Aorta (tissue), 5 donors: Measurements from ENCODE around the gene MTX3. TPM values are rescaled to one million over a fixed set of nuclear protein-coding genes. Genes with fewer than 3 reads are reported as not detected.

Experiments used
- ATAC-seq: fragments of 200-7000 bp; cut with Tn5 transposase; one replicate; pipeline ENCODE4 v1.9.1; 2022; ENCODE audit warnings: moderate library complexity; ENCODE audit not compliant: low FRiP score
- DNase-seq, 2 donors: peaks; one replicate each; pipeline ENCODE4 v3.0.0-alpha.2; 2020
- H3K27ac ChIP-seq, 2 donors: one replicate each; pipeline ENCODE4 v1.5.1; 2013; ENCODE audit warnings: low read length in 2 of 2, mild to moderate bottlenecking in 2 of 2, moderate library complexity in 2 of 2, control low read depth in 1 of 2, inconsistent platforms in 1 of 2, low read depth in 1 of 2
- H3K27me3 ChIP-seq, 2 donors: one replicate each; pipeline ENCODE4 v1.6.1; 2013; ENCODE audit warnings: control low read depth in 1 of 2, low read length in 1 of 2, mild to moderate bottlenecking in 1 of 2, moderate library complexity in 1 of 2; ENCODE audit not compliant: insufficient read depth in 2 of 2, control insufficient read depth in 1 of 2
- H3K36me3 ChIP-seq, 2 donors: one replicate each; pipeline ENCODE4 v1.6.1; 2013; ENCODE audit warnings: control low read depth in 1 of 2, low read length in 1 of 2, mild to moderate bottlenecking in 1 of 2; ENCODE audit not compliant: insufficient read depth in 2 of 2, control insufficient read depth in 1 of 2
- H3K4me1 ChIP-seq, 2 donors: one replicate each; pipeline ENCODE4 v1.6.1; 2013; ENCODE audit warnings: low read length in 2 of 2, control low read depth in 1 of 2, mild to moderate bottlenecking in 1 of 2, moderate library complexity in 1 of 2; ENCODE audit not compliant: insufficient read depth in 2 of 2, control insufficient read depth in 1 of 2
- H3K4me3 ChIP-seq, 2 donors: one replicate each; pipeline ENCODE4 v1.5.1; 2013; ENCODE audit warnings: low read length in 2 of 2, control low read depth in 1 of 2, mild to moderate bottlenecking in 1 of 2
- H3K9me3 ChIP-seq: one replicate; pipeline ENCODE4 v1.6.1; 2013; ENCODE audit warnings: mild to moderate bottlenecking, low read length; ENCODE audit not compliant: control insufficient read depth
- WGBS, 2 donors: extraction: QIAGEN DNeasy Blood & Tissue Kit; methylation state at CpG; one replicate each; pipeline ENCODE4 v1.1.7; 2013; 5-methylcytosine and 5-hydroxymethylcytosine counted together
- intact Hi-C, 2 donors: fragments of 100-400 bp; cut with DNase I; formaldehyde crosslinking; loops; one replicate each; pipeline versions ENCODE4 v1.14.2 to v1.15.0; 2022
- polyA plus RNA-seq, 2 donors: library from polyadenylated mRNA; stranded (reverse); fragments of 200-250 nt; gene quantifications; one replicate each; pipeline ENCODE4 v1.2.3, GENCODE V29; 2013
- total RNA-seq, 2 donors: library from RNA; stranded (reverse); fragmentation: NEBNext Ultra II Directional; extraction: Animal tissue kit (Norgen Biotek cat#: 25700); gene quantifications; one replicate each; pipeline ENCODE4 v1.2.1, GENCODE V29; 2021
- donor health status: healthy with polysubstance abuse.
- donor health status: Bipolar disorder and iron deficiency.
- donor health status: DM: no; HTN: no; CAD: no.
- donor health status: DM: no; HTN: no; CAD: no.
- donor health status: DM: yes; HTN: yes; CAD: no.

Gene MTX3
- total and polyA plus RNA-seq, 4 donors: 6.5 to 16.6 (median 10.5) TPM

- Histone ChIP-seq H3K27ac (no peak overlapping the region), H3K4me1 (no peaks in the 10 kb centered on the region), H3K27me3 (no peaks in the 10 kb centered on the region), H3K9me3 (no peaks in the 10 kb centered on the region), H3K36me3 (no peaks in the 10 kb centered on the region), H3K4me3 (no peak overlapping the region)
- intact Hi-C loops: no loop called here
- 61 to 64% methylated on average over 10 of the region's 10 CpGs for WGBS, 2 donors
- ATAC-seq (no peak), DNase-seq (no peak)
These were observed 58.3 kb downstream of the MTX3 start for GRCh38 chr5:79932510-79933504.

DNA sequence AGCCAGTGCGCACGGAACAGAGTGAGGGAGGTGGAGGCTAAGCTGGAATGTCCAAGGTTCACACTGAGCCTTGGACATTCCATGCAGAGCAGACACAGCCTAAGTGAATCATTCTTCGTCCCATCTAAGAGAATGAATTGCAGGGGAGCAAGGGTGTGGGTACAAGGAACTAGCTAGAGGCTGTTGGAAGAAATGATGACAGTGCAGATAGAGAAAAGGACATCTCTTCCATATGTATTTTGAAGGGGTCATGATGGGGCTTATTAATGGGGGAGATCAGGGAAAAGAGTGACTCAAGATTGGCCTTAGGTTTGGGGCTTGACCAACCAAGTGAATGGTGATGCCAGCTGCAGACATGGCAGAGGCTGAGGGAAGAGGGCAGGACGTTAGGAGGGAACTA lies 59.2 kb downstream of the MTX3 start:
- no peaks in the 10 kb centered on the region for H3K4me1 ChIP-seq
- H3K27me3 ChIP-seq: no peaks in the 10 kb centered on the region
- DNase-seq (no peak), ATAC-seq (no peak)
- no peaks in the 10 kb centered on the region for H3K36me3 ChIP-seq
- H3K4me3 ChIP-seq: no peak overlapping the region
- intact Hi-C loops: no loop called here
- WGBS, 2 donors: 71 to 76% methylated on average over 4 of the region's 4 CpGs
- no peak overlapping the region for H3K27ac ChIP-seq
- H3K9me3 ChIP-seq: no peaks in the 10 kb centered on the region

DNA sequence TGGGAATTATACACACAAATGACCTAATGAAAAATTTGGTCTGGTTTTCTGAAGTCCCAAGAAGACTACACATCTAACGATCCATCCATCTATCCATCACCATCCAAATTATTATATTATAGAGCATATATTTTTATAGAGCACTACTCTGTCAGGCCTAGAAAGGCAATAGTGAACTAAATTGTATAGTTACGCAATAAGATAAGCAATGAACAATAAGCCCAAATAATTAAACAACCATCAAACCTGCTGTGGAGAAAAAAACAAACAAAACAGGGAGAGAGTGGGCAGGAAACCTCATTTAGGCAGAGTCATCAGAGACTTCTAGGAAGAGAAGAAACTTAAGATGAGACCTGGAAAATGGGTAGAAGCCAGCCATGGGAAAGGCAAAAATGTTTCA lies 59.7 kb downstream of the MTX3 start:
- Histone ChIP-seq H3K27ac (no peak overlapping the region), H3K27me3 (no peaks in the 10 kb centered on the region), H3K9me3 (no peaks in the 10 kb centered on the region), H3K4me1 (no peaks in the 10 kb centered on the region), H3K36me3 (no peaks in the 10 kb centered on the region), H3K4me3 (no peak overlapping the region)
- DNase-seq: no peak
- no peak for ATAC-seq
- intact Hi-C loops: no loop called here
- WGBS, 2 donors: 89 to 94% methylated on average over 2 of the region's 2 CpGs

DNA sequence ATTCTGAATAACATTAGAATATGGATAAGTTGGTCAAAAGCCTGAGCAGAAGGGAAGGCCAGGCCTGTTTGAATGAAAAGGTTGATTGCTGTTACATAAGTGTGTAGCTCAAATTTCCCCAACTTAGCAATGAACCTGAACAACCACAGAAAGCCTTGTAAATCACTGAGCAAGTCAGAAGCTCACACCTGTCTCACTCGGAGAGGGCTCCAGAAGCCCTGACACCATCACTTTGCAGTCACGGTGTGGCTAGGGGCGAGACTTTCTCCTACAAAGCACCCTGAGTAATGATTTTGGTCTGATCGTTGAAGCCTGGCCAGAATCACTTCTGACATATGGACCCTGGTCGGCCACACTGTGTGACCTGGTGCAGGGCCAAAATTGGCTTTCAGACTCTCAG lies 62.0 kb downstream of the MTX3 start:
- ATAC-seq: no peak
- Histone ChIP-seq H3K4me1 (no peaks in the 10 kb centered on the region), H3K27me3 (no peaks in the 10 kb centered on the region), H3K4me3 (no peak overlapping the region), H3K9me3 (no peaks in the 10 kb centered on the region), H3K36me3 (no peaks in the 10 kb centered on the region), H3K27ac (no peak overlapping the region)
- 73 to 79% methylated on average over 5 of the region's 5 CpGs for WGBS, 2 donors
- no peak for DNase-seq
- intact Hi-C loops: no loop called here

Other genes with a start within 250 kb of the MTX3 start
- gene THBS4, start 44.1 kb upstream of the MTX3 start, total RNA-seq: 10 to 100 TPM in 1 of 2 donors, 1 to 10 TPM in 1; 2.9 to 23.6 TPM
- gene THBS4, start 44.1 kb upstream of the MTX3 start, polyA plus RNA-seq: under 1 TPM in 1 of 2 donors, not detected in 1; 0.36 TPM